HG03196 (cell line): ENCODE measurements around the gene STAC.
"Not testable (repeated sequence)": the region's sequence is repeated elsewhere in the genome, so short reads cannot be mapped to it uniquely, and the experiment has no call there.

Source experiments
- ATAC-seq: cut with Tn5 transposase; IDR thresholded peaks from one replicate; pipeline ENCODE4 v1.9.1; 2021; ENCODE audit not compliant: unreplicated experiment

The STAC gene

DNA sequence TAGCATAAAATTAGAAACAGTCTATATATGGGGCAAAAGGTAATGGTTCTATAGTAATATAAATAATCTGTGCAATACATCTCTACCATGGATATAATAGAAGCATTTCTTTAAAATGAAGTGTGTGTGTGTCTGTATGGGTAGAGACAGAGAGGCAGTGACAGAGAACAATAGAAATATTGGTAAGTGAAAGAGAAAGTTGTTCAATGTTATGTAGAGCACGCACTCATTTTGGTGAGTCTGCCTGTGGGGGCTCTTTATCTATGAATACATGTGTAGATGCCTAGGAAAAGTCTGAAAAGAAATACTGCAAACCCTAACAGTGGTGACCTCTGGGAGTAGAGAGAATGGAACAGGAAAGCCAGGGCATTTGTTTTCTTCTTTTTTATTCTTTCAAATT is 182.6 kb downstream of the STAC start:
- ATAC-seq = no peak

DNA sequence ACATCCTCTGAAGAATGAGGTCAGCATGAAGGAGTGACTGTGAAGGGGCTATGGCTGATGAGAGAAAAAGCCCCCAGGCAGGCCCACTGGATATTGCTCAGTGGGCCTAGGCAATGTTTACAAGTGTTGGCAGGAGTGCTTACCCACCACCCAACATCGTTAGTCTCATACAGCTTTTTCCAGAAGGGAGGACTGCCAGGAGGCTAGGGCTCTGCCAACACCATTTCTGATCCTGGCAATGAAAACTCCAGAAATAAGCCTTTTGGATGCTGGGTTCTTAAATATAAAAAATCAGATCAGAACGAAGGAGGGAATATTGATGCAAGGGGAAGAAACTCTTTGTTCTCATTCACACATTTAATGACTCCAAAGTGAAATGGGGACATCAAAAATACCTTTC is 194.9 kb downstream of the STAC start:
- ATAC-seq = no peak

DNA sequence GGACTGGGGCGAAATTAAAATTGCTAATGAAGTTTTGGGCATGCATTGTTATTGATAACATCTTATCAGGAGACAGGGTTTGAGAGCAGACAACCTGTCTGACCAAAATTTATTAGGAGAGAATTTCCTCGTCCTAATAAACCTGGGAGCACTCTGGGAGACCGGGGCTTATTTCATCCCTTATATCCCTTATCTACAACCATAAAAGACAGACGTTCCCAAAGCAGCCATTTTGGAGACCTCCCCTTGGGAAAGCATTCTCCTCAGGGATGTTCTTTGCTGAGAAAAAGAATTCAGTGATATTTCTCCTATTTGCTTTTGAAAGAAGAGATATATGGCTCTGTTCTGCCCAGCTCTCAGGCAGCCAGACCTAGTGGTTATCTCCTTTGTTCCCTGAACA is 198.1 kb downstream of the STAC start:
- ATAC-seq = not testable (repeated sequence)

DNA sequence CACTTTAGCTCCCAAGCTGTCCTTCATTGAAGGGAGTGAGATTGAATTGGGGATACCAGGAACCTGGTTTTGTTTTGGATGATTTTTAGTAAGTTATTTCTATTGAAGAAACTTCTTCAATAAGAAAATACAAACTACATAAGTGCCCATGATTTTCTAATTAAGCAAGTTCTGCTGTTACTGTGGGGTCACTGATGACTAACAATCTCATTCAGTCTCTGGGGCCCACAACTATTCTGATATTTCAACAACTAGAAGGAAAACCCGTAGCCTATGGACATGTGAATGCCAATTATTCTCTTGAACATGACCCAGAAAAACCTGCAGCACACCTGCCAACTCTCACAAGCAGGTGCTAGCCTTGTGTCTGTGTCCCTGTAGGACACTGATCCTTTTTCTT is 199.4 kb downstream of the STAC start:
- no peak for ATAC-seq

DNA sequence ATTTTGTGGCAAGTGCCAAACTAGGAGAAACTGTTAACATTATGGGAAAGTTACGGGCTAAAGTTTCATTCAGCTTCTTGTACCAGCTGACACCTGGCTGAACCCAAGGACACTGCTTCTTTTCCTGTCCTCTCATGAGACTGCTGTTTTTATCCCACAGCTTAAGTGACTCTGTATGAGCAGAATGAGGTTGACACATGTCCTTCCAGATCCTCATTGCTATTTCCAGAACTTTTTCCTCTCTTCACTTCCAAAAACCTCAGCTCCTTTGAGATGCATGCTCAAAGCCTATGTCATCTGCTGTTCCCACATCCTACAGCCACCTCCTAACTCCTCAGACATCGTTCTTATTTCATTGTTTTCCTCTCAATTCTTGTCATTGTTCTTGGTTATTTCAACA is 200.4 kb downstream of the STAC start:
- no peak for ATAC-seq

DNA sequence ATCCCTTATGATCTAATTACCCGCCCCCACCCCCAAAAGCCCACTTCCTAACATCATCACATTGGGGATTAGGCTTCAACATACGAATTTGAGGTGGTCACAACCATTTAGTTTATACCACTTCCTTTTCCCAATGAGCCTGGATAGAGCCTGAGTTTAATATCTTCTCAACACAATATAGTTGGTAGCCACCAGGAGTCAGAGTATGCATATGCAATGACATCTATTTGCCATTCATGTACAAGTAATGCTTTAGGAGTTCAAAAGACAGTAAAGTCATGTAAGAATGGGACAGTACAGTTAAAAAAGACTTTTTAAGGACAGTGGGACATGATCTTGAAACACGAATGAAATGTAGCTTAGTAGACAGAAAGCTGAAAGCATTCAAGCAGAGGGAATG is 211.7 kb downstream of the STAC start:
- no peak for ATAC-seq

DNA sequence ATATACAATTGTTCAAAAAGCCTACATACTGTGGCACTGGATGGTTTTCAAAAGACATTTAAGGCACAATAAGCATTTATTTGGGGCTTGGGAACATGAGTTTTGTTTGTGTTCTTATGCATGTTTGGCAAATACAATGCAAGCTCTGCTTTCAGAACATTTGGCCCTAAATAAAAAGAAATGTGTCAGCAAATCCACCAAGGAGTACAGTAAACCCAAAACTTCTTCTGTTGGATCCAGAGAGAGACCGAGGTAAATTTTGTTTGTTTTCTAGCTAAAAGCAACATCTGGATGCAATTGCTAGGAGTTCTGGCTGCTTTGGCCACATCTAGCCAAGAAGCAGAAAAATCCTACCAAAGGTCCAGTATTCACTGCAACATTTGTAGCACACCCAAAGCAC is 215.2 kb downstream of the STAC start:
- no peak for ATAC-seq

DNA sequence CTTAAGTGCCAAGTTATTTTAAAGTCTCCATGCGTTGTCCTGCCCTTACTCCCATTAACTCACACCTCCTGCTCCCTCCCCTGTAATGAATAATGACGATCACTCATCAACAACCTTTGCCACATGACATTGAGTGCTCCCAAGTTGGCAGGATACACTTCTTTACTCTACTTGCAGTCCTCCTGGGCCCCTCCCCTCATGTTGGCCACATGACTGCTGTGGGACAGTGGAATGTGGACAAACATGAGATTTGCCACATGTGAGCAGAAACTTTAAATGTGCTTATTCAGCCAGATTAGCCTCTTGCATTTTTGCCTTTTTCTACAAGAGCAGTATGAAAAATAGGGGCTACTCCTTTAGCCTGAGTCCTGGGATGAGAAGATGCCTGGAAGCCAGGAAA is 216.1 kb downstream of the STAC start:
- ATAC-seq = no peak

DNA sequence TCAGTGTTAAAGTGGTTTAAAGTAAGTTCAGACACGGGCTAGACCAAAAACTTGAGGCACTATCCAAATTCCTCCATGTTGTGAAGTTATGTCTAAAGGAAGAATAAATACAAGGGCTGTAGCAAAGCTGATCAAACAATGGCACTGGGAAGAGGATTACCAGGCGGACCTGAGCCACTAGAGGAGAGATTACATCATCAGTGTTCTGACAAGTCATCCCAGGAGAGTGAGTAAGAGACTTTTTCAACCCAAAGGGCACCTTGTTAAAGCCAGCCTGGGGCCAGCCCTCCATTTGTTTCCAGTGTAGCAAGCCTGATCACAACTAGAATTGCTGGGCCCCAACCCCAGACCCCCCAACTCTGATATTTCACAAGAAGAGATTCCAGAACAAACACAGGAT is 217.1 kb downstream of the STAC start:
- no peak for ATAC-seq
